Activated naive CD4-positive, alpha-beta T cell treated with anti-CD3 and anti-CD28 coated beads, Interleukin-2, amount 50 U/mL, for 72 hours (primary cell): ENCODE results near the gene MYLK. TPM values are rescaled to one million over a fixed set of nuclear protein-coding genes. Genes with fewer than 3 reads are reported as not detected.
"Not testable (repeated sequence)": the region's sequence is repeated elsewhere in the genome, so short reads cannot be mapped to it uniquely, and the experiment has no call there.

Source experiments
- ATAC-seq, 2 donors: fragments of 150-1000 bp; cut with Tn5 transposase; 2 replicates each; pipeline ENCODE4 v1.10.0; 2021; ENCODE audit warnings: mild to moderate bottlenecking in 2 of 2, moderate library complexity in 2 of 2
- DNase-seq, 2 donors: peaks; one replicate each; pipeline ENCODE4 v3.0.0; 2021 to 2022; ENCODE audit warnings: low spot score in 2 of 2
- H3K27ac Mint-ChIP-seq, 2 donors: one replicate each; pipeline ENCODE4 v1.8.0; 2022; ENCODE audit warnings: mild to moderate bottlenecking in 2 of 2, mixed read lengths in 2 of 2
- H3K36me3 Mint-ChIP-seq, 2 donors: one replicate each; pipeline ENCODE4 v1.8.0; 2022; ENCODE audit warnings: mixed read lengths in 2 of 2
- H3K9me3 Mint-ChIP-seq, 2 donors: one replicate each; pipeline ENCODE4 v1.8.0; 2022; ENCODE audit warnings: mixed read lengths in 2 of 2
- total RNA-seq, 2 donors: library from RNA; stranded (reverse); gene quantifications; one replicate each; pipeline ENCODE4 v1.2.3, GENCODE V29; 2022

MYLK gene
- total RNA-seq, 2 donors from 2014 or later, result 0.19 to 0.30 TPM

- not testable (repeated sequence) for H3K36me3 Mint-ChIP-seq
- ATAC-seq, result peak; percentile 49 to 60
Measured at GRCh38 chr3:123702057-123702456, 182.1 kb downstream of the MYLK start.

GRCh38 chr3:123700791-123701722 lies 183.1 kb downstream of the MYLK start:
- ATAC-seq (no peak), DNase-seq (no peak)
- H3K27ac Mint-ChIP-seq, result no peak overlapping the region
- H3K36me3 Mint-ChIP-seq, result no peaks in the 10 kb centered on the region
- no peaks in the 10 kb centered on the region for H3K9me3 Mint-ChIP-seq

More at GRCh38 chr3:123702057-123702456, 182.1 kb downstream of the MYLK start:
- peak overlapping the region in 1 of 2 donors; percentile 29 for H3K27ac Mint-ChIP-seq
- peak in 1 of 2 donors; percentile 14 for DNase-seq
- not testable (repeated sequence) for H3K9me3 Mint-ChIP-seq

- Mint-ChIP-seq H3K9me3 (no peaks in the 10 kb centered on the region), H3K36me3 (no peaks in the 10 kb centered on the region), H3K27ac (no peak overlapping the region)
- DNase-seq (no peak), ATAC-seq (no peak)
Measured at GRCh38 chr3:123698813-123699212, 185.3 kb downstream of the MYLK start.

GRCh38 chr3:123696808-123697207 lies 187.3 kb downstream of the MYLK start:
- Mint-ChIP-seq H3K9me3 (no peaks in the 10 kb centered on the region), H3K27ac (no peak overlapping the region), H3K36me3 (no peaks in the 10 kb centered on the region)
- DNase-seq, result no peak
- no peak for ATAC-seq

- H3K27ac Mint-ChIP-seq, result peak overlapping the region in 1 of 2 donors; percentile 74
- H3K9me3 Mint-ChIP-seq, result no peaks in the 10 kb centered on the region
- DNase-seq (no peak), ATAC-seq (no peak)
- no peaks in the 10 kb centered on the region for H3K36me3 Mint-ChIP-seq
Measured at GRCh38 chr3:123695731-123696640, 188.1 kb downstream of the MYLK start.

GRCh38 chr3:123695152-123695551 lies 189.0 kb downstream of the MYLK start:
- no peak for ATAC-seq
- DNase-seq, result no peak
- Mint-ChIP-seq H3K36me3 (no peaks in the 10 kb centered on the region), H3K27ac (no peak overlapping the region), H3K9me3 (no peaks in the 10 kb centered on the region)

- ATAC-seq (no peak), DNase-seq (no peak)
- no peaks in the 10 kb centered on the region for H3K36me3 Mint-ChIP-seq
- no peaks in the 10 kb centered on the region for H3K9me3 Mint-ChIP-seq
- H3K27ac Mint-ChIP-seq, result no peak overlapping the region
Measured at GRCh38 chr3:123694366-123695087, 189.6 kb downstream of the MYLK start.

GRCh38 chr3:123693584-123694190 lies 190.4 kb downstream of the MYLK start:
- H3K36me3 Mint-ChIP-seq, result no peaks in the 10 kb centered on the region
- ATAC-seq (no peak), DNase-seq (no peak)
- H3K9me3 Mint-ChIP-seq, result no peaks in the 10 kb centered on the region
- H3K27ac Mint-ChIP-seq, result no peak overlapping the region

GRCh38 chr3:123692671-123693070 lies 191.5 kb downstream of the MYLK start:
- Mint-ChIP-seq H3K9me3 (no peaks in the 10 kb centered on the region), H3K36me3 (no peaks in the 10 kb centered on the region), H3K27ac (no peak overlapping the region)
- DNase-seq (no peak), ATAC-seq (no peak)

- peak overlapping the region in 1 of 2 donors; percentile 17 for H3K27ac Mint-ChIP-seq
- H3K9me3 Mint-ChIP-seq, result no peaks in the 10 kb centered on the region
Measured at GRCh38 chr3:123692041-123692440, 192.1 kb downstream of the MYLK start.

GRCh38 chr3:123689831-123690230 lies 194.3 kb downstream of the MYLK start:
- no peaks in the 10 kb centered on the region for H3K9me3 Mint-ChIP-seq
- H3K27ac Mint-ChIP-seq, result no peak overlapping the region
- DNase-seq (no peak), ATAC-seq (no peak)
- no peaks in the 10 kb centered on the region for H3K36me3 Mint-ChIP-seq

More at GRCh38 chr3:123692041-123692440, 192.1 kb downstream of the MYLK start:
- DNase-seq (no peak), ATAC-seq (no peak)
- H3K36me3 Mint-ChIP-seq, result no peaks in the 10 kb centered on the region

- ATAC-seq (peak in 1 of 2 donors; percentile 34), DNase-seq (no peak)
- Mint-ChIP-seq H3K36me3 (no peaks in the 10 kb centered on the region), H3K27ac (peak overlapping the region in 1 of 2 donors; percentile 58), H3K9me3 (no peaks in the 10 kb centered on the region)
Measured at GRCh38 chr3:123688241-123688747, 195.8 kb downstream of the MYLK start.

- DNase-seq (no peak), ATAC-seq (no peak)
- Mint-ChIP-seq H3K36me3 (no peaks in the 10 kb centered on the region), H3K27ac (peak overlapping the region in 1 of 2 donors; percentile 58), H3K9me3 (no peaks in the 10 kb centered on the region)
Measured at GRCh38 chr3:123687286-123687685, 196.8 kb downstream of the MYLK start.

GRCh38 chr3:123686251-123686650 lies 197.9 kb downstream of the MYLK start:
- DNase-seq, result no peak
- Mint-ChIP-seq H3K36me3 (no peaks in the 10 kb centered on the region), H3K9me3 (no peaks in the 10 kb centered on the region), H3K27ac (no peak overlapping the region)
- ATAC-seq, result no peak

- H3K27ac Mint-ChIP-seq, result no peak overlapping the region
- ATAC-seq (no peak), DNase-seq (no peak)
- H3K36me3 Mint-ChIP-seq, result no peaks in the 10 kb centered on the region
- no peaks in the 10 kb centered on the region for H3K9me3 Mint-ChIP-seq
Measured at GRCh38 chr3:123685780-123686179, 198.4 kb downstream of the MYLK start.

- Mint-ChIP-seq H3K36me3 (no peaks in the 10 kb centered on the region), H3K27ac (no peak overlapping the region), H3K9me3 (no peaks in the 10 kb centered on the region)
- DNase-seq (no peak), ATAC-seq (no peak)
Measured at GRCh38 chr3:123684636-123685035, 199.5 kb downstream of the MYLK start.
